ENCODE measurements around the gene ITM2B. TPM values are rescaled to one million over a fixed set of nuclear protein-coding genes. Genes with fewer than 3 reads are reported as not detected.
A peak's percentile ranks its signal among the peaks of the same experiment; 100 is the strongest.

The ITM2B gene
- total RNA-seq, 1 donor from 2014 or later, result 244 TPM

DNA sequence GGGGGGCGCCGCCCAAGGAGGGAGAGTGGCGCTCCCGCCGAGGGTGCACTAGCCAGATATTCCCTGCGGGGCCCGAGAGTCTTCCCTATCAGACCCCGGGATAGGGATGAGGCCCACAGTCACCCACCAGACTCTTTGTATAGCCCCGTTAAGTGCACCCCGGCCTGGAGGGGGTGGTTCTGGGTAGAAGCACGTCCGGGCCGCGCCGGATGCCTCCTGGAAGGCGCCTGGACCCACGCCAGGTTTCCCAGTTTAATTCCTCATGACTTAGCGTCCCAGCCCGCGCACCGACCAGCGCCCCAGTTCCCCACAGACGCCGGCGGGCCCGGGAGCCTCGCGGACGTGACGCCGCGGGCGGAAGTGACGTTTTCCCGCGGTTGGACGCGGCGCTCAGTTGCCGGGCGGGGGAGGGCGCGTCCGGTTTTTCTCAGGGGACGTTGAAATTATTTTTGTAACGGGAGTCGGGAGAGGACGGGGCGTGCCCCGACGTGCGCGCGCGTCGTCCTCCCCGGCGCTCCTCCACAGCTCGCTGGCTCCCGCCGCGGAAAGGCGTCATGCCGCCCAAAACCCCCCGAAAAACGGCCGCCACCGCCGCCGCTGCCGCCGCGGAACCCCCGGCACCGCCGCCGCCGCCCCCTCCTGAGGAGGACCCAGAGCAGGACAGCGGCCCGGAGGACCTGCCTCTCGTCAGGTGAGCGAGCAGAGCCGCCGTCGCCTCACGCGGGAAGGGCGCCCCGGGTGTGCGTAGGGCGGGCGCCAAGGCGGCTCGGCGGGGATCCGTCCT lies 70.5 kb downstream of the ITM2B start, which contains the start of gene RB1:
Gene RB1, plus strand, starts transcription at position 393 of the 784 bp plus-strand sequence. Its CDS starts 162 bp downstream, at position 555.
- Mint-ChIP-seq H3K36me3 (peaks cover 2% of the 10 kb centered on the region), H3K9me3 (no peaks in the 10 kb centered on the region), H3K27me3 (ENCODE audit: low read depth) (no peaks in the 10 kb centered on the region), H3K4me3 (peak within 1 kb of the TSS; percentile 97), H3K27ac (peak within 1 kb of the TSS; percentile 98), H3K4me1 (peaks cover 20% of the 10 kb centered on the region)
- DNase-seq (ENCODE audit: low spot score in 2 of 2, unreplicated experiment in 2 of 2), result peak; percentile 77 to 88
- TF ChIP-seq CTCF (IDR thresholded peaks at IDR 0.05; ENCODE audit: unreplicated experiment), result no peak

DNA sequence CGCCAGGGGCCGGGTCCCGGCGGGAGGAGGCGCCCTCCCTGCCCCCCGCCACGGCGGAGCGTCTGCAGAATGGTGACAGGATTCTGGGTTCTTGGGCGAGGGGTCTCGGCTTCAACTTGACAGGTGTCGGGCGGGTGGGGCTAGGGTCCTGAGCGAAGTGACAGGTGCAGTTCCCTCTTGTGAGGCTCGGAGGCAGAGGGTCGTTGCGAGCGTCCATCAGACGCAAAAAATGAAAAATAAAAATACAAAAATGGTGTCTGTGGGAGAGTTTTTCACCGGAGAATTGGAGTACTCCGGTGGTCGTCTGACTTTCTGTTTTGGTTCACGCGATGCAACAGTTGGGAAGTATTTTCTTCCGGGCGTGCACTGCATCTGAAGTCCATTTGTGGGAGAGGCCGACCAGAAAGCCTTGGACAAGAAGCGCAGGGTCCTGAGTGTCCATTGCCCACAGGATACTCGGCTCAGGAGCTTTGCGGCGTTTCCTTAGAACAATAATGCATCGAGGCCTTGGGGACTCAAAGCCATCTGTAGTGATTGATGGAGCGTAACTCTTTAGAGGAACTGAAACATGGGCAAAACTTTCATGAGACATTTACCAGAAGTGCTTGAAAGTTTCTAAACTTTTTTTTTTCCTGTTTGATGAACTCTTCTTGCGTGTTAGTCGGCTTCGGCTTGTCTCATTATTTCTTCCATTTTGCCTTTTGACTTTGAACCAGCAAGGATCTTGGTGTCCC lies 71.3 kb downstream of the ITM2B start:
- Mint-ChIP-seq H3K9me3 (no peaks in the 10 kb centered on the region), H3K27me3 (ENCODE audit: low read depth) (no peaks in the 10 kb centered on the region), H3K4me3 (peak overlapping the region; percentile 97), H3K27ac (peak overlapping the region; percentile 98), H3K4me1 (peaks cover 20% of the 10 kb centered on the region), H3K36me3 (peaks cover 2% of the 10 kb centered on the region)
- peak in 1 of 2 experiments; percentile 48 for DNase-seq (ENCODE audit: low spot score in 2 of 2, unreplicated experiment in 2 of 2)
- no peak for TF ChIP-seq CTCF (IDR thresholded peaks at IDR 0.05; ENCODE audit: unreplicated experiment)

DNA sequence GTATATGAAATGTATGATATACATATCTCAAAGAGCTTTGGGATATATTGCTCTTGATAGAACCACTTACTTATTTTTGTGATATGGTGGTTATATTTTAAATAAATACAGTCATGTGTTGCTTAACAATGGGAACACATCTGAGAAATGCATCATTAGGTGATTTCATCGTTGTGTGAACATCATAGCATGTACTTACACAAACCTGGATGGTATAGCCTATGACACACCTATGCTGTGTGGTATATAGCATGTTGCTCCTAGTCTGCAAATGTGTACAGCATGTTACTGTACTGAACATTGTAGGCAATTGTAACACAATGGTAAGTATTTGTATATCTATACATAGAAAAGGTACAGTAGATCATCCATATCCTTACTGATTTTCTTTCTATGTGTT lies 78.2 kb downstream of the ITM2B start:
- Mint-ChIP-seq H3K36me3 (peaks cover 26% of the 10 kb centered on the region), H3K27ac (no peak overlapping the region), H3K9me3 (peaks cover 15% of the 10 kb centered on the region), H3K4me3 (no peak overlapping the region), H3K27me3 (ENCODE audit: low read depth) (no peaks in the 10 kb centered on the region), H3K4me1 (no peaks in the 10 kb centered on the region)
- no peak for DNase-seq (ENCODE audit: low spot score in 2 of 2, unreplicated experiment in 2 of 2)
- no peak for TF ChIP-seq CTCF (IDR thresholded peaks at IDR 0.05; ENCODE audit: unreplicated experiment)

GRCh38 chr13:48315969-48316650 lies 83.1 kb downstream of the ITM2B start:
- Mint-ChIP-seq H3K4me3 (no peak overlapping the region), H3K27ac (no peak overlapping the region), H3K36me3 (peaks cover 51% of the 10 kb centered on the region), H3K27me3 (ENCODE audit: low read depth) (no peaks in the 10 kb centered on the region), H3K9me3 (peaks cover 22% of the 10 kb centered on the region), H3K4me1 (no peaks in the 10 kb centered on the region)
- DNase-seq (ENCODE audit: low spot score in 2 of 2, unreplicated experiment in 2 of 2), result no peak
- no peak for TF ChIP-seq CTCF (IDR thresholded peaks at IDR 0.05; ENCODE audit: unreplicated experiment)

- Mint-ChIP-seq H3K4me1 (no peaks in the 10 kb centered on the region), H3K4me3 (no peak overlapping the region), H3K9me3 (peaks cover 29% of the 10 kb centered on the region), H3K27ac (no peak overlapping the region), H3K27me3 (ENCODE audit: low read depth) (no peaks in the 10 kb centered on the region), H3K36me3 (peaks cover 57% of the 10 kb centered on the region)
- no peak for TF ChIP-seq CTCF (IDR thresholded peaks at IDR 0.05; ENCODE audit: unreplicated experiment)
- no peak for DNase-seq (ENCODE audit: low spot score in 2 of 2, unreplicated experiment in 2 of 2)
Measured at GRCh38 chr13:48316826-48317510, 84.0 kb downstream of the ITM2B start.
